H1 (cell line): ENCODE data around the gene CSF3. TPM values are rescaled to one million over a fixed set of nuclear protein-coding genes. Genes with fewer than 3 reads are reported as not detected.

Experiments
- CBX8 ChIP-seq: fragments of 300-800, 300-1000 bp; sonication (generic); IDR thresholded peaks from 2 replicates; pipeline ENCODE4 v1.7.1; 2016; ENCODE audit warnings: low read depth, low read length, borderline replicate concordance
- CHD1 ChIP-seq: IDR thresholded peaks from 2 replicates; pipeline ENCODE4 v1.6.1; 2012; ENCODE audit warnings: low read depth, low read length, improper control_type of control experiment
- CTBP2 ChIP-seq: IDR thresholded peaks from 2 replicates; pipeline ENCODE4 v1.7.0; 2011; ENCODE audit warnings: borderline replicate concordance, mild to moderate bottlenecking, moderate library complexity, mixed read lengths, low read length; ENCODE audit not compliant: insufficient read depth, insufficient read length
- EGR1 ChIP-seq: IDR thresholded peaks from 2 replicates; pipeline ENCODE4 v1.6.1; 2011; ENCODE audit warnings: low read depth, low read length, borderline replicate concordance
- EP300 ChIP-seq, 2 experiments: IDR thresholded peaks; 1 replicate in 1 of 2; 2 replicates in 1 of 2; pipeline ENCODE4 v1.6.1; 2011 to 2012; ENCODE audit warnings: low read depth in 2 of 2, low read length in 2 of 2, mild to moderate bottlenecking in 2 of 2, borderline replicate concordance in 1 of 2, inconsistent platforms in 1 of 2, moderate library complexity in 1 of 2
- EZH2 ChIP-seq: fragments of 200-600 bp; sonication (generic); IDR thresholded peaks from 2 replicates; pipeline ENCODE4 v1.7.1; 2012; ENCODE audit warnings: low read depth, mild to moderate bottlenecking, moderate library complexity, low read length, inconsistent platforms; ENCODE audit not compliant: severe bottlenecking
- FOSL1 ChIP-seq: IDR thresholded peaks from 2 replicates; pipeline ENCODE4 v1.6.1; 2011; ENCODE audit warnings: mild to moderate bottlenecking, low read depth, low read length, moderate library complexity; ENCODE audit not compliant: insufficient read depth
- JUN ChIP-seq: IDR thresholded peaks from 2 replicates; pipeline ENCODE4 v1.6.1; 2011; ENCODE audit warnings: low read depth, mild to moderate bottlenecking, improper control_type of control experiment, low read length
- JUND ChIP-seq: IDR thresholded peaks from 2 replicates; pipeline ENCODE4 v1.6.1; 2011; ENCODE audit warnings: mild to moderate bottlenecking, improper control_type of control experiment, low read length
- KDM1A ChIP-seq: fragments of 200-600, 300-600 bp; sonication (generic); IDR thresholded peaks from 2 replicates; pipeline ENCODE4 v1.7.1; 2016; ENCODE audit warnings: mild to moderate bottlenecking, low read length, borderline replicate concordance
- KDM4A ChIP-seq: IDR thresholded peaks from one replicate; pipeline ENCODE4 v1.7.1; 2012; ENCODE audit warnings: low read depth, mild to moderate bottlenecking, moderate library complexity, low read length, inconsistent platforms; ENCODE audit not compliant: severe bottlenecking
- POLR2A ChIP-seq, 2 experiments: IDR thresholded peaks; 1 replicate in 1 of 2; 2 replicates in 1 of 2; pipeline ENCODE4 v1.6.1; 2011; ENCODE audit warnings: low read depth in 2 of 2, low read length in 2 of 2, mild to moderate bottlenecking in 2 of 2; ENCODE audit errors: control extremely low read depth in 1 of 2
- RAD21 ChIP-seq, 2 experiments: IDR thresholded peaks in 1 of 2; conservative IDR thresholded peaks in 1 of 2; 2 replicates each; pipeline ENCODE4 v1.6.1; 2011; ENCODE audit warnings: low read depth in 2 of 2, low read length in 2 of 2, improper control_type of control experiment in 1 of 2, inconsistent platforms in 1 of 2, mild to moderate bottlenecking in 1 of 2, moderate library complexity in 1 of 2
- SIX5 ChIP-seq: IDR thresholded peaks from 2 replicates; pipeline ENCODE4 v1.6.1; 2011; ENCODE audit warnings: mild to moderate bottlenecking, low read depth, low read length
- SP2 ChIP-seq: IDR thresholded peaks from 2 replicates; pipeline ENCODE4 v1.6.1; 2012; ENCODE audit warnings: mild to moderate bottlenecking, low read length, inconsistent platforms
- SP4 ChIP-seq: IDR thresholded peaks from 2 replicates; pipeline ENCODE4 v1.6.1; 2012; ENCODE audit warnings: low read length, inconsistent platforms
- TBP ChIP-seq: IDR thresholded peaks from 2 replicates; pipeline ENCODE4 v1.6.1; 2011; ENCODE audit warnings: low read depth, low read length, improper control_type of control experiment
- polyA plus RNA-seq, 7 experiments: library from polyadenylated mRNA; depleted of rRNA in 3 of 7; stranded (reverse) in 5 of 7; unstranded in 2 of 7; fragments of >200 nt in 5 of 7; fragments of 200-250 nt in 2 of 7; gene quantifications; 1 replicate in 5 of 7; 2 replicates in 1 of 7; 4 replicates in 1 of 7; pipeline versions ENCODE4 v1.2.1 to v1.2.3, GENCODE V29; 2011 to 2013; ENCODE audit warnings: missing spikeins in 2 of 7, mixed read lengths in 2 of 7
- total RNA-seq: library from RNA; stranded (reverse); fragmentation: NEBNext Ultra II Directional; extraction: Animal tissue kit (Norgen Biotek cat#: 25700); gene quantifications from 2 replicates; pipeline ENCODE4 v1.2.1, GENCODE V29; 2021
- TF ChIP-seq, protein P1 (sequence below): IDR thresholded peaks from 2 replicates; pipeline ENCODE4 v1.6.1; 2011; ENCODE audit warnings: low read depth, mild to moderate bottlenecking, low read length; ENCODE audit not compliant: insufficient read depth

The CSF3 gene
- total and polyA plus RNA-seq, 2 of the 8 experiments (the other 6 are each of a cell fraction or from before 2014, with no cell fraction given): 0.03 TPM; not detected in 1

DNA sequence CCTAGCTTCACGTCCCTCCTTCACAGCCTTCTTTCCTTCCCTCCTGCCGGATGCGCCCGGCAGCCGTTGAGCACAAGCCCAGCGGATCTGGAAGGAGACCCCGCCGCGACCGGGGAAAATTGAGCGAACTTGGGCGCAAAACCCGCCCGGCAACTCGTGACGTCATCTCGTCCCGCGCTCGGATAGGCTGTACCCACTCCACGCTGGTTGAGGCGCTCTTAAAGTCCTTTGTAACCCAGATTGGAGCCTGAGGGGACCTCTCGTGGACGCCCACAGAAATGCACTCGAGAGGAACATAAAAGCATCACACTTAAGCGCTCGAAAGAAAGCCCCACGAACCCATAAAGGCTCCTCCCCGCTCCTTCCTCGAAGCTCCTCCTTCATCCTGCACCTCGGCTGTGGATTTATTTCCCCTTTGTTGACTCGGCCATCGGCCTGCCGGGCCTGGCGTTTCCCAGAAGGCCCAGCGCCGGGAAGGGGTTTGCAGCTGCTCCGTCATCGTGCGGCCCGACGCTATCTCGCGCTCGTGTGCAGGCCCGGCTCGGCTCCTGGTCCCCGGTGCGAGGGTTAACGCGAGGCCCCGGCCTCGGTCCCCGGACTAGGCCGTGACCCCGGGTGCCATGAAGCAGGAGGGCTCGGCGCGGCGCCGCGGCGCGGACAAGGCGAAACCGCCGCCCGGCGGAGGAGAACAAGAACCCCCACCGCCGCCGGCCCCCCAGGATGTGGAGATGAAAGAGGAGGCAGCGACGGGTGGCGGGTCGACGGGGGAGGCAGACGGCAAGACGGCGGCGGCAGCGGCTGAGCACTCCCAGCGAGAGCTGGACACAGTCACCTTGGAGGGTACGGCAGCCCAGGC, 34.7 kb upstream of the CSF3 start, which contains the start of gene PSMD3 (continued):
- no peak for TF ChIP-seq FOSL1
- peak; percentile 65 for TF ChIP-seq JUN
- TF ChIP-seq TBP: peak; percentile 85
- TF ChIP-seq SP2: no peak
- peak; percentile 61 to 69 for TF ChIP-seq RAD21 (IDR thresholded peaks at IDR 0.05 in 1 of 2, conservative IDR thresholded peaks at IDR 0.05 in 1 of 2; ENCODE audit: low read depth in 2 of 2, low read length in 2 of 2)
- no peak for TF ChIP-seq CTBP2
- peak; percentile 91 for TF ChIP-seq JUND
- no peak for TF ChIP-seq CBX8
- TF ChIP-seq EP300 (IDR thresholded peaks at IDR 0.05; ENCODE audit: borderline replicate concordance in 1 of 2, low read depth in 2 of 2, low read length in 2 of 2): peak in 1 of 2 experiments; percentile 91; a peak in 1 of 3 replicates
- no peak for TF ChIP-seq EZH2
- peak; percentile 31; the same call in 1 of the 2 replicates for TF ChIP-seq SIX5
- TF ChIP-seq CHD1: no peak; the same call in 1 of the 2 replicates
- TF ChIP-seq POLR2A (IDR thresholded peaks at IDR 0.05; ENCODE audit: control extremely low read depth in 1 of 2, low read depth in 2 of 2, low read length in 2 of 2): peak; percentile 45 to 92
- TF ChIP-seq SP4: no peak
- TF ChIP-seq, protein P1, sequence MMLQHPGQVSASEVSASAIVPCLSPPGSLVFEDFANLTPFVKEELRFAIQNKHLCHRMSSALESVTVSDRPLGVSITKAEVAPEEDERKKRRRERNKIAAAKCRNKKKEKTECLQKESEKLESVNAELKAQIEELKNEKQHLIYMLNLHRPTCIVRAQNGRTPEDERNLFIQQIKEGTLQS: no peak
- peak; percentile 86 for TF ChIP-seq EGR1
- TF ChIP-seq KDM4A: peak; percentile 57
- TF ChIP-seq KDM1A: no peak
